Gastroesophageal sphincter (tissue), 3 donors: ENCODE results near the gene PDE8A.

Experiments used
- CTCF ChIP-seq, 4 experiments: fragments of 200-600 bp in 2 of 4; fragments of 450-650 bp in 2 of 4; sonication (generic) in 1 of 4; IDR thresholded peaks; one replicate each; pipeline ENCODE4 v1.5.1; 2017 to 2019; ENCODE audit warnings: antibody characterized with exemption in 4 of 4, mild to moderate bottlenecking in 2 of 4, moderate library complexity in 2 of 4
- POLR2AphosphoS5 ChIP-seq: sonication (generic); formaldehyde crosslinking; IDR thresholded peaks from one replicate; pipeline ENCODE4 v1.6.1; 2017; ENCODE audit warnings: antibody characterized with exemption

- TF ChIP-seq POLR2AphosphoS5 (no peak), CTCF (IDR thresholded peaks at IDR 0.05) (peak; percentile 80 to 95 (median 88))
Observed at GRCh38 chr15:84955089-84955848, 26.4 kb upstream of the PDE8A start.
